ENCODE results near the gene CMTM7.
"Not testable (repeated sequence)": the region's sequence is repeated elsewhere in the genome, so short reads cannot be mapped to it uniquely, and the experiment has no call there.

The CMTM7 gene

GRCh38 chr3:32383136-32383711, 8.4 kb upstream of the CMTM7 start:
- DNase-seq (ENCODE audit: low read depth, low spot score), result no peak

- peak; percentile 49 for DNase-seq (ENCODE audit: low read depth, low spot score)
Measured at GRCh38 chr3:32384938-32385337, 6.7 kb upstream of the CMTM7 start.

GRCh38 chr3:32387512-32387911, 4.1 kb upstream of the CMTM7 start:
- no peak for DNase-seq (ENCODE audit: low read depth, low spot score)

GRCh38 chr3:32389577-32389976, 2.1 kb upstream of the CMTM7 start:
- not testable (repeated sequence) for DNase-seq (ENCODE audit: low read depth, low spot score)

- peak; percentile 66 for DNase-seq (ENCODE audit: low read depth, low spot score)
Measured at GRCh38 chr3:32392536-32393302, 1.1 kb downstream of the CMTM7 start.

- no peak for DNase-seq (ENCODE audit: low read depth, low spot score)
Measured at GRCh38 chr3:32395496-32395895, 3.8 kb downstream of the CMTM7 start.

GRCh38 chr3:32397941-32398340, 6.3 kb downstream of the CMTM7 start:
- DNase-seq (ENCODE audit: low read depth, low spot score), result no peak

- no peak for DNase-seq (ENCODE audit: low read depth, low spot score)
Measured at GRCh38 chr3:32398531-32398930, 6.9 kb downstream of the CMTM7 start.

GRCh38 chr3:32399030-32399620, 7.5 kb downstream of the CMTM7 start:
- peak; percentile 67 for DNase-seq (ENCODE audit: low read depth, low spot score)

GRCh38 chr3:32401126-32401525, 9.5 kb downstream of the CMTM7 start:
- no peak for DNase-seq (ENCODE audit: low read depth, low spot score)

- DNase-seq (ENCODE audit: low read depth, low spot score), result peak; percentile 94
Measured at GRCh38 chr3:32401556-32402081, 10.0 kb downstream of the CMTM7 start.

- no peak for DNase-seq (ENCODE audit: low read depth, low spot score)
Measured at GRCh38 chr3:32403663-32404062, 12.0 kb downstream of the CMTM7 start.

GRCh38 chr3:32404714-32405113, 13.1 kb downstream of the CMTM7 start:
- no peak for DNase-seq (ENCODE audit: low read depth, low spot score)

GRCh38 chr3:32405155-32405554, 13.5 kb downstream of the CMTM7 start:
- peak; percentile 77 for DNase-seq (ENCODE audit: low read depth, low spot score)

- DNase-seq (ENCODE audit: low read depth, low spot score), result no peak
Measured at GRCh38 chr3:32405711-32406323, 14.2 kb downstream of the CMTM7 start.

GRCh38 chr3:32406486-32407408, 15.1 kb downstream of the CMTM7 start:
- DNase-seq (ENCODE audit: low read depth, low spot score), result peak; percentile 41

- DNase-seq (ENCODE audit: low read depth, low spot score), result no peak
Measured at GRCh38 chr3:32410367-32411246, 19.0 kb downstream of the CMTM7 start.

GRCh38 chr3:32411442-32411841, 19.8 kb downstream of the CMTM7 start:
- no peak for DNase-seq (ENCODE audit: low read depth, low spot score)

- no peak for DNase-seq (ENCODE audit: low read depth, low spot score)
Measured at GRCh38 chr3:32412887-32413286, 21.2 kb downstream of the CMTM7 start.

- no peak for DNase-seq (ENCODE audit: low read depth, low spot score)
Measured at GRCh38 chr3:32413845-32414521, 22.3 kb downstream of the CMTM7 start.

Measured in astrocyte of the hippocampus (primary cell).